Heart left ventricle (tissue), 16 donors: ENCODE results near the gene CCM2L. TPM values are rescaled to one million over a fixed set of nuclear protein-coding genes. Genes with fewer than 3 reads are reported as not detected.

Source experiments
- ATAC-seq, 4 donors: fragments of 200-7000 bp; cut with Tn5 transposase; one replicate each; pipeline ENCODE4 v1.9.1; 2020 to 2022; ENCODE audit warnings: moderate library complexity in 4 of 4, mild to moderate bottlenecking in 3 of 4, moderate number of reproducible peaks in 1 of 4
- DNase-seq, 5 donors: peaks; one replicate each; pipeline ENCODE4 v3.0.0-alpha.2; 2020
- H3K27ac ChIP-seq, 12 donors: fragments of 200-600 bp; sonication (generic) in 4 of 12; one replicate each; pipeline versions ENCODE4 v1.5.0 to v1.8.0; 2016 to 2022; ENCODE audit warnings: mild to moderate bottlenecking in 2 of 12
- H3K27me3 ChIP-seq, 9 donors: fragments of 200-600 bp; sonication (generic) in 2 of 9; one replicate each; pipeline versions ENCODE4 v1.5.1 to v1.8.0; 2016 to 2022; ENCODE audit warnings: mild to moderate bottlenecking in 3 of 9
- H3K36me3 ChIP-seq, 9 donors: fragments of 200-600 bp; sonication (generic) in 2 of 9; one replicate each; pipeline versions ENCODE4 v1.5.0 to v1.8.0; 2018 to 2022; ENCODE audit warnings: mild to moderate bottlenecking in 2 of 9
- H3K4me1 ChIP-seq, 12 donors: fragments of 200-600 bp; sonication (generic) in 4 of 12; one replicate each; pipeline versions ENCODE4 v1.5.0 to v1.8.0; 2016 to 2022; ENCODE audit warnings: mild to moderate bottlenecking in 3 of 12
- H3K4me3 ChIP-seq, 12 donors: fragments of 200-600 bp; sonication (generic) in 4 of 12; one replicate each; pipeline versions ENCODE4 v1.5.0 to v1.8.0; 2017 to 2022; ENCODE audit warnings: mild to moderate bottlenecking in 9 of 12, moderate library complexity in 4 of 12
- H3K9me3 ChIP-seq, 12 donors: fragments of 200-600 bp; sonication (generic) in 4 of 12; one replicate each; pipeline versions ENCODE4 v1.5.0 to v1.8.0; 2016 to 2022; ENCODE audit warnings: mild to moderate bottlenecking in 1 of 12
- CTCF ChIP-seq, 12 donors: fragments of 200-600 bp; sonication (generic) in 4 of 12; IDR thresholded peaks; one replicate each; pipeline versions ENCODE4 v1.5.0 to v1.8.0; 2018 to 2022; ENCODE audit warnings: antibody characterized with exemption in 12 of 12, mild to moderate bottlenecking in 5 of 12
- POLR2A ChIP-seq, 2 donors: fragments of 450-650 bp; IDR thresholded peaks; one replicate each; pipeline ENCODE4 v1.6.1; 2017; ENCODE audit warnings: antibody characterized with exemption in 2 of 2, mild to moderate bottlenecking in 2 of 2, moderate library complexity in 2 of 2
- WGBS, 4 donors: extraction: QIAGEN DNeasy Blood & Tissue Kit in 2 of 4; methylation state at CpG; one replicate each; pipeline versions ENCODE4 v1.1.5 to v1.1.7; 2013 to 2018; 5-methylcytosine and 5-hydroxymethylcytosine counted together
- intact Hi-C, 10 donors: fragments of 100-400 bp; cut with DNase I; formaldehyde crosslinking; loops; one replicate each; pipeline versions ENCODE4 v1.11.1 to v1.14.2; 2022
- polyA plus RNA-seq, 2 donors: library from polyadenylated mRNA; stranded (reverse); fragments of 200-250 nt; gene quantifications; one replicate each; pipeline ENCODE4 v1.2.3, GENCODE V29; 2013
- total RNA-seq, 9 donors: library from RNA; depleted of rRNA in 2 of 9; stranded (reverse); fragments of >200 nt in 2 of 9; fragmentation: NEBNext Ultra II Directional in 3 of 9; extraction: Animal tissue kit (Norgen Biotek cat#: 25700) in 3 of 9; gene quantifications; one replicate each; pipeline versions ENCODE4 v1.1.0 to v1.2.4, GENCODE V29; 2016 to 2023
- donor health status: ischemic (EF 13 %, LVEDD 7.1; RV severe dilation, severe dysfunction).
- donor health status: healthy with polysubstance abuse.
- donor health status: DM: no; HTN: yes; CAD: no.
- donor health status: DM: no; HTN: no; CAD: no.
- donor health status: ischemic (EF 25% LVEDD 6.9; RV normal size, moderate dysfunction).
- donor health status: ischemic (EF 25% LVEDD 5.7; RV mildly dilated, moderate dysfunction).
- donor health status: healthy.
- donor health status: DM: yes; HTN: yes; CAD: no.
- donor health status: ischemic (EF 35%, LVEDD 5.7; RV mildly dilated, moderate dysfunction).
- donor health status: nonischemic (EF 11% LVEDD 7.7; RV severe dilation, severe dysfunction).
- donor health status: DM: yes; HTN: yes; CAD: no.
- donor health status: PGD.
- donor health status: ischemic (EF 29% LVEDD 5.4; RV normal size, mild dysfunction).
- donor health status: nonischemic (EF 23%, LVEDD 6.1; RV moderate dilation, normal function).

CCM2L gene
- total and polyA plus RNA-seq, 11 donors = 3.4 to 14.8 (median 9.6) TPM

- TF ChIP-seq POLR2A (IDR thresholded peaks at IDR 0.05) (peak in 1 of 2 donors; percentile 41), CTCF (IDR thresholded peaks at IDR 0.05) (no peak)
- Histone ChIP-seq H3K4me3 (peak overlapping the region in 4 of 12 donors; percentile 2 to 20 (median 10)), H3K36me3 (no peaks in the 10 kb centered on the region), H3K9me3 (no peaks in the 10 kb centered on the region), H3K27ac (peak overlapping the region; percentile 55 to 97 (median 77)), H3K4me1 (peaks cover 7 to 59% (median 27%) of the 10 kb centered on the region in 12 donors), H3K27me3 (no peaks in the 10 kb centered on the region)
- peak; percentile 77 to 88 (median 80) for DNase-seq
- ATAC-seq = peak; percentile 71 to 94 (median 86)
- 23 to 39% (median 33%) methylated on average over 9 to 10 of the region's 10 CpGs for WGBS, 4 donors
- intact Hi-C loops = no loop called here
Measured at GRCh38 chr20:32007787-32008616, 2.2 kb upstream of the CCM2L start.

DNA sequence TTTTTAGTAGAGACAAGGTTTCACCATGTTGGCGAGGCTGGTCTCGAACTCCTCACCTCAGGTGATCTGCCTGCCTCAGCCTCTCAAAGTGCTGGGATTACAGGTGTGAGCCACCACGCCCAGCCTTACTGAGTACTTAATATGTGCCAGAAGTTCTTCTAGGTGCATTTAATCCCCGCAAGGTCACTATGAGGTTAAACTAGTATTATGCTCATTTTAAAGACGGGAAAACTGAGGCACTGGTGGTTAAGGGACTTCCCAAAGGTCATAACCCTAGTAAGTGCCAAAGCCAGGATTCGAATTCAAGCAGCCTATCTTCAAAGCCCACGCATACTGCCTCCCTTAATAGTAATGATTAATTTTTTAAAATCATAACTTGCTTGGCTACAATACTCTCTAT, 674 bp upstream of the CCM2L start:
- Histone ChIP-seq H3K27ac (peak overlapping the region; percentile 32 to 97 (median 87)), H3K27me3 (no peaks in the 10 kb centered on the region), H3K36me3 (no peaks in the 10 kb centered on the region), H3K4me3 (peak overlapping the region in 5 of 12 donors; percentile 19 to 70 (median 53)), H3K4me1 (peaks cover 7 to 65% (median 28%) of the 10 kb centered on the region in 12 donors), H3K9me3 (no peaks in the 10 kb centered on the region)
- TF ChIP-seq POLR2A (IDR thresholded peaks at IDR 0.05) (no peak), CTCF (IDR thresholded peaks at IDR 0.05) (no peak)
- 80 to 87% (median 84%) methylated on average over 7 of the region's 7 CpGs for WGBS, 4 donors
- ATAC-seq = no peak
- DNase-seq = no peak
- intact Hi-C loops = no loop called here

- H3K27ac ChIP-seq = peak overlapping the region; percentile 57 to 97 (median 87)
- peak in 3 of 4 donors; percentile 7 to 26 (median 13) for ATAC-seq
Measured at GRCh38 chr20:32010666-32011065, 428 bp downstream of the CCM2L start.

More at GRCh38 chr20:32010666-32011065, 428 bp downstream of the CCM2L start:
- 35 to 46% (median 40%) methylated on average over 8 of the region's 8 CpGs for WGBS, 4 donors
- Histone ChIP-seq H3K4me3 (peak overlapping the region; percentile 23 to 70 (median 54)), H3K4me1 (peaks cover 7 to 65% (median 33%) of the 10 kb centered on the region in 12 donors), H3K9me3 (no peaks in the 10 kb centered on the region), H3K36me3 (no peaks in the 10 kb centered on the region), H3K27me3 (peaks cover 0 to 4% (median 0%) of the 10 kb centered on the region in 9 donors)
- intact Hi-C loops = no loop called here
- TF ChIP-seq POLR2A (IDR thresholded peaks at IDR 0.05) (no peak), CTCF (IDR thresholded peaks at IDR 0.05) (no peak)
- DNase-seq = no peak
